LNCaP clone FGC (cell line): ENCODE results near the gene MAP1LC3B.
"Not testable (repeated sequence)": the region's sequence is repeated elsewhere in the genome, so short reads cannot be mapped to it uniquely, and the experiment has no call there.

Experiments
- DNase-seq: peaks from one replicate; pipeline ENCODE4 v3.0.0-alpha.2; 2011; ENCODE audit warnings: low read depth
- H3K4me3 ChIP-seq: 2 replicates; pipeline ENCODE4 v1.5.1; 2011; ENCODE audit warnings: mild to moderate bottlenecking, low read depth, low read length, control low read depth
- TF ChIP-seq, protein P1 (sequence below): IDR thresholded peaks from 2 replicates; pipeline ENCODE4 v1.5.1; 2012; ENCODE audit warnings: mild to moderate bottlenecking; ENCODE audit not compliant: control insufficient read depth, insufficient read depth; ENCODE audit errors: extremely low read depth

Gene MAP1LC3B

GRCh38 chr16:87382023-87382785 is 9.9 kb upstream of the MAP1LC3B start:
- TF ChIP-seq, protein P1, sequence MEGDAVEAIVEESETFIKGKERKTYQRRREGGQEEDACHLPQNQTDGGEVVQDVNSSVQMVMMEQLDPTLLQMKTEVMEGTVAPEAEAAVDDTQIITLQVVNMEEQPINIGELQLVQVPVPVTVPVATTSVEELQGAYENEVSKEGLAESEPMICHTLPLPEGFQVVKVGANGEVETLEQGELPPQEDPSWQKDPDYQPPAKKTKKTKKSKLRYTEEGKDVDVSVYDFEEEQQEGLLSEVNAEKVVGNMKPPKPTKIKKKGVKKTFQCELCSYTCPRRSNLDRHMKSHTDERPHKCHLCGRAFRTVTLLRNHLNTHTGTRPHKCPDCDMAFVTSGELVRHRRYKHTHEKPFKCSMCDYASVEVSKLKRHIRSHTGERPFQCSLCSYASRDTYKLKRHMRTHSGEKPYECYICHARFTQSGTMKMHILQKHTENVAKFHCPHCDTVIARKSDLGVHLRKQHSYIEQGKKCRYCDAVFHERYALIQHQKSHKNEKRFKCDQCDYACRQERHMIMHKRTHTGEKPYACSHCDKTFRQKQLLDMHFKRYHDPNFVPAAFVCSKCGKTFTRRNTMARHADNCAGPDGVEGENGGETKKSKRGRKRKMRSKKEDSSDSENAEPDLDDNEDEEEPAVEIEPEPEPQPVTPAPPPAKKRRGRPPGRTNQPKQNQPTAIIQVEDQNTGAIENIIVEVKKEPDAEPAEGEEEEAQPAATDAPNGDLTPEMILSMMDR, result no peak
- peak overlapping the region; percentile 77 for H3K4me3 ChIP-seq
- DNase-seq, result no peak

DNA sequence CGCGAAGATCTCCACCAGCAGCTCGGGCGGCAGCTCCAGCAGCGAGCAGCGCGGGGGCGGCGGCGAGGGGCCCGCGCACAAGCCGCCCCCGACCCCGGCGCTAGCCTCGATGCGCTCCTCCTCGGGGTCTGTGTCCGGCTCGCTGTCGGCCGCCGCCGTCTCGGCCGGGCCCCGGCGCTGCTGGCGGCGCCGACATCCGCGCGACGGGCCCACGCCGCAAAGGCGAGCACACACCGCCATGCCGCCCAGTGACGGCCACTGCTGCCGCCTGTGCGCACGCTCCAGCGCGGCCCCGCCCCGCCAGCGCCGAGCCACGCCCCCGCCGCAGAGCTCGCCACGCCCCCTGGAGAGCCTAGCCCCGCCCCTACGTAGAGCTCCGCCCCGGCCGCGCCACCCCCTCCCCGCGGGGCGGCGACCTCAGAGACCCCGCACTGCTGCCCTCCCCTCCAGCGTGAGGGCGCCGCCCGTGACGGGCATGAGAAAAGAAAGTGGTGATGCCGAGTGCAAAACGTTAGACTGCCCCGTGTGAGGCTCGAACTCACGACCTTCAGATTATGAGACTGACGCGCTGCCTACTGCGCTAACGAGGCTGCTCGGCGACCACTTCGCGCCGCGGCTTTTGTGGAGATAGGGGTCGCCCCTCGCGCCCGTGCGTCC is 8.5 kb upstream of the MAP1LC3B start, which contains the start of gene FBXO31:
Gene FBXO31, minus strand, starts transcription at position 272 of the 657 bp plus-strand sequence. Its CDS starts 32 bp downstream, at position 240.
- no peak for DNase-seq
- TF ChIP-seq, protein P1, result no peak
- peak within 1 kb of the TSS; percentile 77 for H3K4me3 ChIP-seq

GRCh38 chr16:87384162-87384874 is 7.8 kb upstream of the MAP1LC3B start:
- DNase-seq, result no peak

GRCh38 chr16:87384875-87385167 is 7.3 kb upstream of the MAP1LC3B start:
- not testable (repeated sequence) for DNase-seq, H3K4me3 ChIP-seq

More at GRCh38 chr16:87384162-87384874, 7.8 kb upstream of the MAP1LC3B start:
- TF ChIP-seq, protein P1, result no peak
- H3K4me3 ChIP-seq, result peak overlapping the region; percentile 77

- peak overlapping the region; percentile 19; the same call in 1 of the 2 replicates for H3K4me3 ChIP-seq
- DNase-seq, result peak; percentile 99
These were observed 4.0 kb upstream of the MAP1LC3B start for GRCh38 chr16:87387942-87388817.

GRCh38 chr16:87388818-87389134 is 3.4 kb upstream of the MAP1LC3B start:
- no peak for DNase-seq
- 0 out of 2 replicates have a peak overlapping the region, but pooled peaks have one; percentile 19 for H3K4me3 ChIP-seq
- TF ChIP-seq, protein P1, result no peak

More at GRCh38 chr16:87387942-87388817, 4.0 kb upstream of the MAP1LC3B start:
- TF ChIP-seq, protein P1, result no peak
